Camera-type eye (tissue), 1 donor: Measurements from ENCODE around the gene KLRD1. TPM values are rescaled to one million over a fixed set of nuclear protein-coding genes. Genes with fewer than 3 reads are reported as not detected.

Experiments
- total RNA-seq: library from RNA; depleted of rRNA; stranded (reverse); fragments of >200 nt; gene quantifications from one replicate; pipeline ENCODE4 v1.2.3, GENCODE V29; 2014

The KLRD1 gene
- 0.82 TPM for total RNA-seq

DNA sequence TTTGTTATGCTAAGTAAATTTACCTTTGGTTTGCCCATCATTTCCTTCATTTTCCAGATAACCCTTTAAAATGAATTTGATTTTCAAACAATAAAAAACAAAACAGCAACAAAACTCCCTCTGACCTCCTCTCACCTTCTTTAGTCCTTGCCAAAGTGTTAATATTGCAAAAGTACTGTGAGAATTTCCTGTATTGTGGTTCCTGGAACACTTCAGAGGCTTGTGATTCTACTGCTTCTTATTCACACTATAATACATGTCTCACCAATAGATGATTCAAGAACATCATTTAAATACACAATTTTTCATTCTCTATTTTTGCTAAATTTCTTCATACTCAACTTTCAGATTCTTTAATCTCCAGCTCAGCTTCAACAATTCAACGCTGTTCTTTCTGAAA, at the start of gene KLRD1:
Gene KLRD1, plus strand, starts transcription at position 241 of the 400 bp plus-strand sequence. CDS start 208 bp downstream, outside the sequence.

Other genes with a start within 250 kb of the KLRD1 start
- gene CLEC1A, start 208.9 kb upstream of the KLRD1 start, total RNA-seq, result 3.7 TPM
- gene CLEC7A, start 177.7 kb upstream of the KLRD1 start, total RNA-seq, result 5.1 TPM
- 0.60 TPM for gene OLR1, start 135.7 kb upstream of the KLRD1 start, total RNA-seq
- not detected for gene TMEM52B, start 128.8 kb upstream of the KLRD1 start, total RNA-seq
- 84.7 TPM for gene GABARAPL1, start 95.0 kb upstream of the KLRD1 start, total RNA-seq
- 1.2 TPM for gene KLRK1, start 82.2 kb downstream of the KLRD1 start, total RNA-seq
- not detected for gene KLRC4, start 101.9 kb downstream of the KLRD1 start, total RNA-seq
- not detected for gene KLRC3, start 112.7 kb downstream of the KLRD1 start, total RNA-seq
- not detected for gene KLRC2, start 128.1 kb downstream of the KLRD1 start, total RNA-seq
- 0.27 TPM for gene KLRC1, start 145.5 kb downstream of the KLRD1 start, total RNA-seq
- gene EIF2S3B, start 198.0 kb downstream of the KLRD1 start, total RNA-seq, result 0.55 TPM